ENCODE measurements around the gene TBC1D28. TPM values are rescaled to one million over a fixed set of nuclear protein-coding genes. Genes with fewer than 3 reads are reported as not detected.
"Not testable (repeated sequence)": the region's sequence is repeated elsewhere in the genome, so short reads cannot be mapped to it uniquely, and the experiment has no call there.

TBC1D28 gene
- total and polyA plus RNA-seq, 9 of the 15 experiments (the other 6 are each of a cell fraction or from before 2014, with no cell fraction given), result not detected

GRCh38 chr17:18617613-18618012 is 26.6 kb downstream of the TBC1D28 start:
- H3K27ac ChIP-seq (ENCODE audit: extremely low read depth, low read depth, low read length); H3K9me3 ChIP-seq (replicated peaks; ENCODE audit: control insufficient read depth, insufficient read depth, low read depth, low read length); CTCF ChIA-PET (ENCODE audit: low intra/inter-chr PET ratio); H2AFZ ChIP-seq (ENCODE audit: low read depth, low read length); ATAC-seq; POLR2A ChIA-PET; H3K4me2 ChIP-seq (ENCODE audit: insufficient read depth, low read length); H3K9me1 ChIP-seq (ENCODE audit: control insufficient read depth, insufficient read depth, low read length); intact Hi-C loops (cut with micrococcal nuclease); H3K79me2 ChIP-seq (ENCODE audit: control insufficient read depth, insufficient read depth, low read length); FAIRE-seq; DNase-seq (ENCODE audit: extremely low read depth in 1 of 4, low spot score in 3 of 4); H4K20me1 ChIP-seq (replicated peaks; ENCODE audit: control insufficient read depth, insufficient read depth, low read length); H3K36me3 ChIP-seq (ENCODE audit: control insufficient read depth, insufficient read depth, low read length); BruUV-seq (replicated peaks); H3K9ac ChIP-seq (ENCODE audit: insufficient read depth in 1 of 2, low read depth in 2 of 2, low read length in 2 of 2); in situ Hi-C loops (cut with MboI); H3K27me3 ChIP-seq (ENCODE audit: control insufficient read depth in 2 of 2, insufficient read depth in 2 of 2, low read length in 2 of 2); H3K4me3 ChIP-seq; H3K4me1 ChIP-seq (replicated peaks in 1 of 2; ENCODE audit: control insufficient read depth in 2 of 2, insufficient read depth in 2 of 2, low read length in 2 of 2): not testable (repeated sequence)
- no CpG with 5 or more reads among the region's 2 CpGs for WGBS (ENCODE audit: insufficient coverage, low coverage, missing lambda C conversion rate)

GRCh38 chr17:18613016-18613415 is 31.2 kb downstream of the TBC1D28 start:
- CTCF ChIA-PET (ENCODE audit: low intra/inter-chr PET ratio); H3K79me2 ChIP-seq (ENCODE audit: control insufficient read depth, insufficient read depth, low read length); H3K9ac ChIP-seq (ENCODE audit: insufficient read depth in 1 of 2, low read depth in 2 of 2, low read length in 2 of 2); H3K4me3 ChIP-seq; H3K9me3 ChIP-seq (replicated peaks; ENCODE audit: control insufficient read depth, insufficient read depth, low read depth, low read length); H3K27me3 ChIP-seq (ENCODE audit: control insufficient read depth in 2 of 2, insufficient read depth in 2 of 2, low read length in 2 of 2); H3K9me1 ChIP-seq (ENCODE audit: control insufficient read depth, insufficient read depth, low read length); H3K4me2 ChIP-seq (ENCODE audit: insufficient read depth, low read length); intact Hi-C loops (cut with micrococcal nuclease); H3K27ac ChIP-seq (ENCODE audit: extremely low read depth, low read depth, low read length); H3K36me3 ChIP-seq (ENCODE audit: control insufficient read depth, insufficient read depth, low read length); H3K4me1 ChIP-seq (replicated peaks in 1 of 2; ENCODE audit: control insufficient read depth in 2 of 2, insufficient read depth in 2 of 2, low read length in 2 of 2); BruUV-seq (replicated peaks); FAIRE-seq; DNase-seq (ENCODE audit: extremely low read depth in 1 of 4, low spot score in 3 of 4); POLR2A ChIA-PET; H4K20me1 ChIP-seq (replicated peaks; ENCODE audit: control insufficient read depth, insufficient read depth, low read length); ATAC-seq; H2AFZ ChIP-seq (ENCODE audit: low read depth, low read length): not testable (repeated sequence)
- in situ Hi-C loops (cut with MboI), result loop anchor here (5.0 kb wide), 1 partner anchor 219 kb away; no protein-coding TSS in a partner anchor

GRCh38 chr17:18593138-18593537 is 51.1 kb downstream of the TBC1D28 start:
- H3K9me3 ChIP-seq (replicated peaks; ENCODE audit: control insufficient read depth, insufficient read depth, low read depth, low read length); H3K9me1 ChIP-seq (ENCODE audit: control insufficient read depth, insufficient read depth, low read length); H4K20me1 ChIP-seq (replicated peaks; ENCODE audit: control insufficient read depth, insufficient read depth, low read length); H3K4me2 ChIP-seq (ENCODE audit: insufficient read depth, low read length); H3K27me3 ChIP-seq (ENCODE audit: control insufficient read depth in 2 of 2, insufficient read depth in 2 of 2, low read length in 2 of 2); H3K79me2 ChIP-seq (ENCODE audit: control insufficient read depth, insufficient read depth, low read length); FAIRE-seq; in situ Hi-C loops (cut with MboI); DNase-seq (ENCODE audit: extremely low read depth in 1 of 4, low spot score in 3 of 4); intact Hi-C loops (cut with micrococcal nuclease); H3K36me3 ChIP-seq (ENCODE audit: control insufficient read depth, insufficient read depth, low read length); ATAC-seq; CTCF ChIA-PET (ENCODE audit: low intra/inter-chr PET ratio); H3K4me1 ChIP-seq (replicated peaks in 1 of 2; ENCODE audit: control insufficient read depth in 2 of 2, insufficient read depth in 2 of 2, low read length in 2 of 2); POLR2A ChIA-PET; H3K4me3 ChIP-seq; H3K9ac ChIP-seq (ENCODE audit: insufficient read depth in 1 of 2, low read depth in 2 of 2, low read length in 2 of 2); H2AFZ ChIP-seq (ENCODE audit: low read depth, low read length); H3K27ac ChIP-seq (ENCODE audit: extremely low read depth, low read depth, low read length); BruUV-seq (replicated peaks): not testable (repeated sequence)
- 0% methylated on average over 1 of the region's 2 CpGs for WGBS (ENCODE audit: insufficient coverage, low coverage, missing lambda C conversion rate)

Small RNA genes lying within 50 kb of the gene (small RNA-seq; reads per million reads assigned to genes)
- not detected for gene AC026271.2

Other genes starting within 250 kb of the TBC1D28 start
- not detected in 2 replicates for gene LGALS9C, start 167.6 kb downstream of the TBC1D28 start, total RNA-seq (2014; rRNA removed)
- gene LGALS9C, start 167.6 kb downstream of the TBC1D28 start, total RNA-seq (2014; rRNA removed; fragmentation: Illumina TruSeq; extraction: Trizol), result not detected in 2 replicates
- gene LGALS9C, start 167.6 kb downstream of the TBC1D28 start, total RNA-seq (2015; rRNA removed; fragmentation: Illumina TruSeq; extraction: Trizol), result not detected in 2 replicates
- gene LGALS9C, start 167.6 kb downstream of the TBC1D28 start, total RNA-seq (2021), result not detected in 2 replicates
- not detected in 2 replicates for gene LGALS9C, start 167.6 kb downstream of the TBC1D28 start, polyA plus RNA-seq (2011; rRNA removed)
- not detected in 2 replicates for gene LGALS9C, start 167.6 kb downstream of the TBC1D28 start, polyA plus RNA-seq (2014; fragmentation: Illumina TruSeq; extraction: Trizol)
- not detected for gene LGALS9C, start 167.6 kb downstream of the TBC1D28 start, polyA plus RNA-seq (2014; fragmentation: Nextera tagmentation; extraction: Ambion mirVana)
- not detected in 2 replicates for gene LGALS9C, start 167.6 kb downstream of the TBC1D28 start, polyA plus RNA-seq (2014; rRNA removed)
- 2.7 and 3.8 TPM in 2 replicates for gene FOXO3B, start 37.9 kb upstream of the TBC1D28 start, total RNA-seq (2014; rRNA removed)
- gene FOXO3B, start 37.9 kb upstream of the TBC1D28 start, total RNA-seq (2014; rRNA removed; fragmentation: Illumina TruSeq; extraction: Trizol), result 1.1 and 1.3 TPM in 2 replicates
- 1.6 and 1.8 TPM in 2 replicates for gene FOXO3B, start 37.9 kb upstream of the TBC1D28 start, total RNA-seq (2015; rRNA removed; fragmentation: Illumina TruSeq; extraction: Trizol)
- gene FOXO3B, start 37.9 kb upstream of the TBC1D28 start, total RNA-seq (2021), result 3.9 and 5.2 TPM in 2 replicates
- 2.4 and 4.0 TPM in 2 replicates for gene FOXO3B, start 37.9 kb upstream of the TBC1D28 start, polyA plus RNA-seq (2011; rRNA removed)
- gene FOXO3B, start 37.9 kb upstream of the TBC1D28 start, polyA plus RNA-seq (2014; fragmentation: Illumina TruSeq; extraction: Trizol), result 3.9 and 5.0 TPM in 2 replicates
- under 1 TPM; 0.25 to 0.41 TPM for gene FOXO3B, start 37.9 kb upstream of the TBC1D28 start, polyA plus RNA-seq (2014; fragmentation: Nextera tagmentation; extraction: Ambion mirVana)
- gene FOXO3B, start 37.9 kb upstream of the TBC1D28 start, polyA plus RNA-seq (2014; rRNA removed), result 2.4 TPM in 2 replicates
- gene FBXW10, start 99.7 kb upstream of the TBC1D28 start, total RNA-seq (2014; rRNA removed), result not detected in 2 replicates
- not detected in 2 replicates for gene FBXW10, start 99.7 kb upstream of the TBC1D28 start, total RNA-seq (2014; rRNA removed; fragmentation: Illumina TruSeq; extraction: Trizol)
- not detected in 2 replicates for gene FBXW10, start 99.7 kb upstream of the TBC1D28 start, total RNA-seq (2015; rRNA removed; fragmentation: Illumina TruSeq; extraction: Trizol)
- gene FBXW10, start 99.7 kb upstream of the TBC1D28 start, total RNA-seq (2021), result not detected in 2 replicates
- not detected in 2 replicates for gene FBXW10, start 99.7 kb upstream of the TBC1D28 start, polyA plus RNA-seq (2011; rRNA removed)
- not detected in 2 replicates for gene FBXW10, start 99.7 kb upstream of the TBC1D28 start, polyA plus RNA-seq (2014; fragmentation: Illumina TruSeq; extraction: Trizol)
- gene FBXW10, start 99.7 kb upstream of the TBC1D28 start, polyA plus RNA-seq (2014; fragmentation: Nextera tagmentation; extraction: Ambion mirVana), result not detected
- not detected in 2 replicates for gene FBXW10, start 99.7 kb upstream of the TBC1D28 start, polyA plus RNA-seq (2014; rRNA removed)
- 10.0 and 12.9 TPM in 2 replicates for gene TVP23B, start 136.8 kb upstream of the TBC1D28 start, total RNA-seq (2014; rRNA removed)
- 25.0 and 28.9 TPM in 2 replicates for gene TVP23B, start 136.8 kb upstream of the TBC1D28 start, total RNA-seq (2014; rRNA removed; fragmentation: Illumina TruSeq; extraction: Trizol)
- gene TVP23B, start 136.8 kb upstream of the TBC1D28 start, total RNA-seq (2015; rRNA removed; fragmentation: Illumina TruSeq; extraction: Trizol), result 13.0 and 15.8 TPM in 2 replicates
- 10.4 and 14.6 TPM in 2 replicates for gene TVP23B, start 136.8 kb upstream of the TBC1D28 start, total RNA-seq (2021)
- gene TVP23B, start 136.8 kb upstream of the TBC1D28 start, polyA plus RNA-seq (2011; rRNA removed), result 17.4 and 21.1 TPM in 2 replicates
- 11.0 and 12.8 TPM in 2 replicates for gene TVP23B, start 136.8 kb upstream of the TBC1D28 start, polyA plus RNA-seq (2014; fragmentation: Illumina TruSeq; extraction: Trizol)
- 10 to 100 TPM; 43.0 to 52.8 TPM for gene TVP23B, start 136.8 kb upstream of the TBC1D28 start, polyA plus RNA-seq (2014; fragmentation: Nextera tagmentation; extraction: Ambion mirVana)
- 13.2 and 14.1 TPM in 2 replicates for gene TVP23B, start 136.8 kb upstream of the TBC1D28 start, polyA plus RNA-seq (2014; rRNA removed)
- 40.0 and 47.8 TPM in 2 replicates for gene PRPSAP2, start 213.7 kb upstream of the TBC1D28 start, total RNA-seq (2014; rRNA removed)
- 41.6 and 50.4 TPM in 2 replicates for gene PRPSAP2, start 213.7 kb upstream of the TBC1D28 start, total RNA-seq (2014; rRNA removed; fragmentation: Illumina TruSeq; extraction: Trizol)
- gene PRPSAP2, start 213.7 kb upstream of the TBC1D28 start, total RNA-seq (2015; rRNA removed; fragmentation: Illumina TruSeq; extraction: Trizol), result 33.1 and 34.1 TPM in 2 replicates
- 32.8 TPM in 2 replicates for gene PRPSAP2, start 213.7 kb upstream of the TBC1D28 start, total RNA-seq (2021)
- gene PRPSAP2, start 213.7 kb upstream of the TBC1D28 start, polyA plus RNA-seq (2011; rRNA removed), result 43.4 and 56.7 TPM in 2 replicates
- 39.2 and 42.1 TPM in 2 replicates for gene PRPSAP2, start 213.7 kb upstream of the TBC1D28 start, polyA plus RNA-seq (2014; fragmentation: Illumina TruSeq; extraction: Trizol)
- 10 to 100 TPM; 15.5 to 23.1 TPM for gene PRPSAP2, start 213.7 kb upstream of the TBC1D28 start, polyA plus RNA-seq (2014; fragmentation: Nextera tagmentation; extraction: Ambion mirVana)
- gene PRPSAP2, start 213.7 kb upstream of the TBC1D28 start, polyA plus RNA-seq (2014; rRNA removed), result 35.7 and 40.5 TPM in 2 replicates

Data from K562 (cell line).